ENCODE measurements around the gene EIF4G3. TPM values are rescaled to one million over a fixed set of nuclear protein-coding genes. Genes with fewer than 3 reads are reported as not detected.

The EIF4G3 gene
- total RNA-seq, 1 donor from 2014 or later: 43.0 TPM

DNA sequence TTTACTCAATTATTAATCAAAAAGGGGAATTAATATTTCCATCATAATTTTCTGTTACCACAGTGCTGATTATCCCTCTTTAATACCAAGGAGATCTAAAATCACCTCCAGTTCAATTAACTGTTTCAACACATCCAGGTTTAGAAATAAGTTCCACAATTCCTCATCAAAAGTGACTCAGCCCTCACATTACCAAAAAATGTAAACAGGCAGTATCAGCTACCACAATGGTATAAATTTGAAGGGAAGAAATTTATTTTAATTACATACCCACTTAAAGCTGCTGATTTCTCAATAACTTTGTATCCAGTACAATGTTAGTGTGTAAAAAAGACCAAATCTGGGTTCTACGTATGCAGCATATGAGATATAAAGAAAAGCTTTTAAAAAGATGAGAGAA is 51.9 kb downstream of the EIF4G3 start:
- intact Hi-C loops (cut with DNase I): no loop called here
- no peak for DNase-seq
- ATAC-seq: no peak

DNA sequence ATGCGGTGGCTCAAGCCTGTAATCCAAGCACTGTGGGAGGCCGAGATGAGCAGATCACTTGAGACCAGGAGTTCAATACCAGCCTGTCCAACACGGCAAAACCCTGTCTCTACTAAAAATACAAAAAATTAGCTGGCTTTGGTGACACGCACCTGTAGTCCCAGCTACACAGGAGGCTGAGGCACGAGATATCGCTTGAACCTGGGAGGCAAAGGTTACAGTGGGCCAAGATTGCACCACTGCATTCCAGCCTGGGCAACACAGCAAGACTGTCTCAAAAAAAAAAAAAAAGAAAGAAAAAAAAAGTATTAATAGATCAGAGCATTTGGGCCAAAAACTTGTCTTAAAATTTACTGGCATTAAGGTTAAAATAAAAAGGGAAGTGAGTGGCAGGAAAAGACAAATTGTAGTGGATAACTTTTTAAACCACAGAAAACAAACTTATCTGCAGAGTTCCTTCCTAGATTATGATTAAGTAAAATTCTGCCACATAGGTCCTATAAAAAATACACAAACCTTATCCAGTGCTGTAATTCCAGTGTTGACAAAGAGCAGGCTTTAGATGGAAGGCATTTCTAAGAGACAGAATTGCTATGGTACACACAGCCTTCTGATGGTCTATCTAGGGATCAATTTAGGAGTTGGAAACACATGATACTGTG is 53.3 kb downstream of the EIF4G3 start:
- H3K4me1 ChIP-seq: no peaks in the 10 kb centered on the region
- no peaks in the 10 kb centered on the region for H3K27me3 ChIP-seq (ENCODE audit: low read depth)
- peaks cover 6% of the 10 kb centered on the region for H3K36me3 ChIP-seq
- no peaks in the 10 kb centered on the region for H3K9me3 ChIP-seq
- TF ChIP-seq CTCF (IDR thresholded peaks at IDR 0.05): no peak
- no peak overlapping the region for H3K4me3 ChIP-seq
- intact Hi-C loops (cut with DNase I): no loop called here
- no peak for DNase-seq
- no peak overlapping the region for H3K27ac ChIP-seq
- no peak for ATAC-seq

More for the DNA sequence above, 51.9 kb downstream of the EIF4G3 start:
- no peaks in the 10 kb centered on the region for H3K27me3 ChIP-seq (ENCODE audit: low read depth)
- no peak overlapping the region for H3K27ac ChIP-seq
- no peaks in the 10 kb centered on the region for H3K4me1 ChIP-seq
- no peak for TF ChIP-seq CTCF (IDR thresholded peaks at IDR 0.05)
- H3K9me3 ChIP-seq: no peaks in the 10 kb centered on the region
- no peak overlapping the region for H3K4me3 ChIP-seq
- peaks cover 6% of the 10 kb centered on the region for H3K36me3 ChIP-seq

DNA sequence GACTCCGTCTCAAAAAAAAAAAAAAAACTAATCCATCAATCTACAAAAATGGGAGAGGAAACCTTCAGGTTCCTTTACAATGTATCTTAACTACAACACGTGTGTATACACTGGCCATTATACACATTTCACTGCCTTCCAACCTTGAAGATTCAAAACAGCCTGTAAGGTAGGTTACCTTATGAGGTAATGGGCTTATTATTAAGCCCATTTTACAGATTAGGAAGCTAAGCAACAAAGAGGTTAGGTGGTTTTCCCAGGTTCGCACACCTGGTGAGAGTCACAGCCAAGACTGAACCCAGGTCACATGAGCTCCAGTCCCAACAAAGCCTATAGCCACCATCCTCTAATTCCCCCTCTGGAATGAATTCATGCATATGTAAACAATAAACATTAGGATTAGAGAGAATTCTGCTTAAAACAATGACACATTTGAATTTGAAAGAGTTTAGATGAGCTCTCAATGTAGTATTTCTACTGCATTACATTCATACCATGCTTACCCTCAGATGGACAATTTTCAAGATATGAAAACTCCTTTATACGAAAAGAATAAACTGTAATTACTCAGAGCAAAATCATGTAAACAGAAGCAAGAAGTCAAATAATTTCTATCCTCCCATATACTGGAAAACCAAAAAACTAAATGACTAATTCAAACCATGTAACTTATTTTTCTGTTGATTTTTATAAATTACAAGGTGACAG is 54.8 kb downstream of the EIF4G3 start:
- intact Hi-C loops (cut with DNase I): no loop called here
- no peak for TF ChIP-seq CTCF (IDR thresholded peaks at IDR 0.05)
- Histone ChIP-seq H3K27ac (no peak overlapping the region), H3K36me3 (peaks cover 6% of the 10 kb centered on the region), H3K9me3 (no peaks in the 10 kb centered on the region), H3K4me3 (no peak overlapping the region), H3K4me1 (peaks cover 5% of the 10 kb centered on the region), H3K27me3 (ENCODE audit: low read depth) (no peaks in the 10 kb centered on the region)
- ATAC-seq (no peak), DNase-seq (no peak)

DNA sequence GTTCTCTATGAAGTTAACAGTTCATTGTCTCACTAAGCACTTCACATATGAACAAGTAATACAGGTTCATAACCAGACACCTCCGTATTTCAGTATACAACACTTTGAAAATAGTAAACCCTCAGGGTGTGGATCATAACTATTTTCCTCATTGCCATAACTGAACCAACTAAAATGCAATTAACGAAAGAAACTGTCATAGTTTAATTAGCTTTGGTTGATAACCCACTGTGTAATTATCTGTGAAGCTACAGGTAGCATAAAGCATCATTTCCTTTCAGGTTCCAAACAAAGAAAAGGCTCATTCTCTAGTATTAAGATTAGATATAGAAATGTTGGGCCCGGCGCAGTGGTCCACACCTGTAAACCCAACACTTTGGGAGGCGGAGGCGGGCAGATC is 58.5 kb downstream of the EIF4G3 start:
- no peak for TF ChIP-seq CTCF (IDR thresholded peaks at IDR 0.05)
- Histone ChIP-seq H3K4me1 (peaks cover 5% of the 10 kb centered on the region), H3K4me3 (no peak overlapping the region), H3K27ac (no peak overlapping the region), H3K27me3 (ENCODE audit: low read depth) (no peaks in the 10 kb centered on the region), H3K36me3 (no peaks in the 10 kb centered on the region), H3K9me3 (no peaks in the 10 kb centered on the region)
- DNase-seq (no peak), ATAC-seq (no peak)
- intact Hi-C loops (cut with DNase I): no loop called here

DNA sequence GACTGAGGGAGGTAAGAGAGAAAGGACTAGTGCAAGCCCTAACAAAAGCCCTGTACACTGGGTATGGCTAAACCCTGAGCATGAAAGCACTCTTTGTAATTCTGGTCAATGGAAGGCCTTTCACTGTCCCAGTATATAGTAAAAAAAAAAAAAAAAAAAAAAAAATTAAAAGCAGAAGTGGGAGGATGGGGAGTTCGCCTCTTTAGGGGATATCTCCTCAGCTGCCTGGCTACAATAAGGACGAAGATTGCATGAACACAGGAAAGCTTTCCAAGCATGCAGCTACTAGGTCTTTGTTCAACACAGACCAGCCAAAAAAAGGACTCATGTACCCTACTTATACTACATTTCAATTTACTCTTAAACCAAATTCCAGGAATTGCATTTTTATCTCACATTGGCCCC is 59.1 kb downstream of the EIF4G3 start:
- no peaks in the 10 kb centered on the region for H3K9me3 ChIP-seq
- no peak overlapping the region for H3K27ac ChIP-seq
- intact Hi-C loops (cut with DNase I): no loop called here
- TF ChIP-seq CTCF (IDR thresholded peaks at IDR 0.05): no peak
- H3K27me3 ChIP-seq (ENCODE audit: low read depth): no peaks in the 10 kb centered on the region
- ATAC-seq: no peak
- H3K36me3 ChIP-seq: no peaks in the 10 kb centered on the region
- no peak overlapping the region for H3K4me3 ChIP-seq
- peaks cover 5% of the 10 kb centered on the region for H3K4me1 ChIP-seq
- DNase-seq: no peak

All from lower lobe of right lung (tissue), 2 donors.